Cerebellar cortex (tissue), 1 donor: ENCODE data around the gene EMX1.
A peak's percentile ranks its signal among the peaks of the same experiment; 100 is the strongest.

Source experiments
- DNase-seq: peaks from one replicate; pipeline ENCODE4 v3.0.0-alpha.2; 2015; ENCODE audit warnings: low spot score

EMX1 gene

DNA sequence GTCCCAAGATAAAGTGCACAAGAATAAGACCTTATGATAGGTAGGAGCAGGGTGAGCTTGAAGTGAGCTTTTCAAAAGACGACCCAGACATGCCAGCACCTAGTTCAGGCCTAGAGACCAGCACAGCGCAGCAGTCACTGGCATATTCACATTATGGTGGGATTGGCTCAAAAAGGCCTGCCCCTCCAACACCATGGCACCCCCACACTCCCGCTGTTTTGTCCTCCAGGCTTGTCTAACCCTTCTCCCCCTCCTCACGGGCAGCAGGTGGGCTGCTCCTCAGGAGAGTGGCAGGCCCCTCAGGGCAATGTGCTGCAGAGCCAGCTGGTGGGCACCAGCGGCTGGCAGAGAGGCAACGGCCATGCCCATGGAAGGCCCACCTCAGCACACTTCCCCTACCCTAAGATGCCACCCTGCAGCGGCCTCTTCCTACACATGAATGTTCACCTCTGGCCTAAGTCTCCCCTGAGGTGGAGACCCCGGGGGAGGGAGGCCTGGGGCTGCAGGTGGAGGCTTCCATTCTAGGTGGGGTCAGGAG lies 25.6 kb downstream of the EMX1 start:
- no peak for DNase-seq

DNA sequence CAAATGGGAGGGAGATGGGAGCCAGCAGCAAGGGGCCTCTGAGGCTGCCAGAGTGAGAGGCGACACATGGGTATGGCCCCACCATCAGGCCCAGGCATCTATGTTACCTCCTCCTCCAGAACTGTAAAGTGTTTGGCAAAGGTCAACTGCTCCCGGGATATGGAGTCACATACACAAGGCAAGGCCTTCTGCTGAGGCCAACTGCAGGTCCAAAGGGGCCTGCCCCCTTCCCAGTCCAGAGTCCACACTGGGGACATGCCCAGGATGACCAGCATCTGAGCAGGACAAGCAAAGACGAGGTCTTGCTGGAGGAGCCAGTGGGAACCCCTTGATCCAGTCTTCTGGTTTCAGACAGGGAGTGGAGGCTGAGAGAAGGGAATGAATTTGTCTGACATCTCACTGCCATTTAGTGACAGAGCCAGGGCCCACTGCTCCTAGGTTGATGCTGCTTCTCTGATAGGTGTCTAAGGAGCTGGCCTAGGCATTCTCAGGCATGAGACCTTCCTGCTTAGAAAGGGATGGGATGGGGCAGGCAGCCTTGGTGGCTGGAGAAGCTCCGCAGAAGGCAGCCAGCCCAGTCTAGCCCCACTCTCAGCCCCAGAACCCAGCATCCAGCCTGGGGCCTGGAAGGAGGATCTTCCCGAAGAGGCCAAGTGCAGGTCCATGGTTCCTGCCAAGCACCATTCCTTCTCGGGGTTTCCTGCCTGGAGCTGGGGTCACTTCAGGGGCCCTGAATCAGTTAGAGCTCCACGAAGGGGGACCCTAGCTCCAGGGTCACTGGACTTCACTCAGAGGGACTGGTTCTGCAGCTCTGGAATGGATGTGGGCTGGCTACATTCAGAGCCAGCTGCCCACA lies 26.4 kb downstream of the EMX1 start:
- no peak for DNase-seq

GRCh38 chr2:72944804-72945449 lies 27.6 kb downstream of the EMX1 start:
- no peak for DNase-seq

DNA sequence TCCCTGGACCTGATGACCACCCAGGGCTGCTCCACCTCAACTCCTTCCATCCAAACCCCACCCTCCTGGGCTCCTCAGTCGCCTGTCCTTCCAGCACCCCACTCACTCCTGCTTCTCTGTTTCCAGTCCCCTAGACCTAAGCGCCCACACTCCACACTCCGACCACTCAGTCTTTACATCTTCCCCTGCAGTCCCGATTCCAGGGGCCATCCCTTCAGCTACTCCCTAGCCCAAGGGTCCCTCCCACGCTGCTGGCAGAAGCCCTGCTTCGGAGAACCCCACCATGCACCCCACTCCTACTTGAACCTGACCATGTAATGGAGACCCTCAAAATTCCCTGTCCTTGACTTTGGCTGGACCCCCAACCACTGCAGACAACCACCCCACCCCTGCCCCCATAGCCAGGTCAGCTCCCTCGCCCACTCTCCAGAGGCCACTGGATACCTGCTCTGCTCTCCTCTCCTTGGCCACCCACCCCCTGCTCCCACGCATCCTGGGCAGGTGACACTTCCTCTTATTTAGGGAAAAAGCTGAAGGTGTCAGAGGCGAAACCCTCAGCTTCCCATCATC lies 28.2 kb downstream of the EMX1 start:
- DNase-seq, result no peak

DNA sequence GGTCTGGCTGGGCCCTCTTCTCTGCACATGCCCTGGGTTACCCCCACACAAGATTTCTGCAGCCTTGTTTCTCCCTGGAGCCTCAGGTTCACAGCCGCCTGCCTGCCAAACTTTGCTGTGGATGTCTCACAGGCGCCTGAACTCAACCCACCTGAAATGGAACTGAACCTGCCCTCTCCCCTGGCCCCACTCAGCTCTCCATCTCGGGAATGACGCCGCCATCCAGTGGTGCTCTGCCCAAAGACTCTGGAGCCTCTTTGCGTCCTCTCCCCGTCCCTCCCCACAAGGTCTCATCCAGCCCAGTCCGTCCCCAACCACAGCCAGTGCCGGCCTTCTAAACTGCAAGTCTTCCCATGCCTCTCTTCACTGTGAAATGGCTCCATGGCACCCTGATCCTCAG lies 29.1 kb downstream of the EMX1 start:
- DNase-seq, result no peak

DNA sequence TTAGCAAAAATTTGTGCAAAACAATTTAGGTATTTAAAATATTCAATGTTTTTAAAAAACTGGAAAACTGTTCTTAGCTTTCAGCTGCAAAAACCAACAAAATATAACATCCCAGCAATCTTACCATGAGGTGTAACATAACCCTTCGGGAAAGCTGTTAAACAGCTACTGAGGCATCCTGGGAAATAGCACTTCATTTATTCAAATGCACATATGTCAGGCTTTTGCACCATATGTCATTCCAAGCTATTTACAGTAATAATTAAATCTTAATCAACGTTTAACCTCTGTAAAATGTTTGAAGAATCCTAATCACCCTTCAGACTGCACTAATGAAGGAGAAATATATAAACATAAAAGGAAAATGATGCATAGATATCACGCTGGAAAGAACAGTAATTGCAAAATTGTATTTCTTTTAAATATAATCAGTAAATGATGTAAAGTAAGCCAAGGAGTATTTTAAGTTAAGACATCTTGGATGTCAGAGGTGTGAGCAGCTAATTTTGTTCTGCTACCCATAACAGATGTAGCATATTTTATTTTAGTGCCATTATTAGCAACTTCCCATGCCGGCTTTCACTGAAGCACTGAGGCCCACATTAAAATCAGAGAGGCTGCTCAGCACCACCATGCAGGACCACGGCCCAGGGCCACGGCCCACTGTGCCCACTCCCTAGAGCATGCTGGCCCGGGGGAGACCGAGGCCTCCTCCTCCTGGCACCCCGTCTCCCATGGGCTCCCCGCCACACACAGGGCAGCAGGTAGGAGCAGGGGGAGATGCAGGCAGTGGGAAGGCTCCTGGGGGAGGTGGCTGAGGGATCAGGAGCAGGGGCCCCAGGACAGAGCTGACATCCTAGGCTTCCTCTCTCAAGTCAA lies 30.9 kb downstream of the EMX1 start:
- DNase-seq, result no peak

GRCh38 chr2:72949045-72949444 lies 31.7 kb downstream of the EMX1 start:
- DNase-seq, result no peak

DNA sequence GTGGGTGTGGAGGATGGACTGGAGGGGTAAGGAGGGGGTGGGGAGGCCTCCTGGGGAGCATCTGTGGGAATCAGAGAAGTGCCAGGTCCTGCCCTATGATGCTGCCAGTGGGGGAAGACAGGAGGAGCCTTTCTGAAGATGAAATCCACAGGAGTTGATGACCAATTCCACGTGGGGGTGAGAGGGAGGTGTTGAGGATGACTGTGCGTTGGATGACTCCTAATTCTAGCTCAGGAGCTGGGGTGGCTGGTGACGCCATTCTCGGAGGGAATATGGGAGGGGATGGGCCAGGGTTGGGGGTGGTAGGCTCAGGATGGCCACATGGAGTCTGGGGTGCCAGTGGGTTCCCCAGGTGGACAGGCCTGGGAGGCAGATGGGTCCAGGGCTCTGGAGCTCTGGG lies 32.3 kb downstream of the EMX1 start:
- no peak for DNase-seq

GRCh38 chr2:72950558-72951255 lies 33.4 kb downstream of the EMX1 start:
- DNase-seq, result no peak

DNA sequence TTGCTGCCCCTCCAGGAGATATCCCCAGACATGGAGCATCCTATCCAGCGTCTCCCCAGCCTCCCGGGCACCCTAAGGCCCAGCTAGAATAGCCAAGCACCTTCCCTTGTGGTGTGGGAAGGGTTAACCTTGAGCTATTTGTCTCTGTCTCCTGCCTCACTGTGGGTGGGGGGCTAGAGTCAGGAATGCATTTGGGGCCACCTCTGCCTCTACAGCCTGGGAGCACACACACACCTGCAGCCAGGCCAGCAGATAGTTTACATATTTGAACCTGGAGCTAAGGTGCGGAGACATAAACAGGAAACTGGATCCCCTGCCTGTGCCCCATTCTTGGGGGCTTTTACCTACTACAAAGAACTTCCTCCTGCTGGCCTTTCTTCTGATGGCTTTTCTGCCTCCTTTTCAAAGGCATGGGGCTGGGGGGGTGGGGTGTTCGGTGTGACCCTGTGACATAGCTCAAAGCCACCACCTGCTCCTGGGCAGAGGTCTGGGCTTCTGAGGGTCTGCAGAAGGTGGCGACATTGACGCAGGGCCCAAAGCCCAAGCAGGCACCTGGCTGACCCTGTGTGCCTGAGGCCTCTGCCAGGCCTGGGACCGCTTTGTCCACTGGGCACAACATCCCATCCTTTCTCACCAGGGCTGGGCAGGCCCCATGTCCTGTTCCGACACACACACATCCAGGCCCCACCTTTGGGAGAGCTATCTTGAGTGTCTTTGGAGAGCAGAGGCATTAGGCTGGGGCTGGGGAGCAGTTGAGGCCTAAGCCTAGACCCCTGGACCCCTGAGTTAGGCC lies 34.2 kb downstream of the EMX1 start:
- DNase-seq, result no peak

DNA sequence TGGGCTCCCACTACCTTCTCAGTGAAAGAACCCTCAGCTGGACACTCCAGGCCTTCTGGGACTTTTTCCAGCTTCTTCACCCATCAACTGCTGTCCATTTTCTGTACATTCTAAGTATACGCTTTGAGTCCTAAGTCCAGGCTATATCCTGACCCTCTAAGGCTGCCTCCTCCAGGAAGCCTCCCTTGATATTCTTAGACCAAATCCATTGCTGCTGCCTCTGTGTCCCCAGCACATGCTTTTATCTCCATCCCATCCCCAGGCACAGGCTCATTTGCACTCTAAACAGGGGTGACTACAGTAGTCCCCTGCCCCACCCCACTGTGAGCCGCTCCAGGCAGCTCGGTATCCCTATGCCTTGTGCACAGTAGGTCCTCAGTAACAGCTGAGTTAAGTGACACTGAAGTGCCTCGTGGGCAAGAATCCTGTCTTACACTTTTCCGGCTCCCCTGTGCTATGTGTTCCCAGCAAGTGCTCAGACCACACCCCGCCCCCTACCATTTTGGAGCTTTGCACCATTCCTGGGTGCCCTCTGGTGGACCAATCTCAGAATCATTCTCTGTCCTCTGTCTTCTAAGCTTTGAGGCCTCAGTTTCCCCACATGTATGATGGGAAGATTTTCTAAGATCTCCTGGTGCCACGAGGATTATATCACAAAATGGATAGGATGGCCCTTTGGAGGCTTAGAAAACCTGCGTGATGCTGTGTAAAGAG lies 34.9 kb downstream of the EMX1 start:
- no peak for DNase-seq

DNA sequence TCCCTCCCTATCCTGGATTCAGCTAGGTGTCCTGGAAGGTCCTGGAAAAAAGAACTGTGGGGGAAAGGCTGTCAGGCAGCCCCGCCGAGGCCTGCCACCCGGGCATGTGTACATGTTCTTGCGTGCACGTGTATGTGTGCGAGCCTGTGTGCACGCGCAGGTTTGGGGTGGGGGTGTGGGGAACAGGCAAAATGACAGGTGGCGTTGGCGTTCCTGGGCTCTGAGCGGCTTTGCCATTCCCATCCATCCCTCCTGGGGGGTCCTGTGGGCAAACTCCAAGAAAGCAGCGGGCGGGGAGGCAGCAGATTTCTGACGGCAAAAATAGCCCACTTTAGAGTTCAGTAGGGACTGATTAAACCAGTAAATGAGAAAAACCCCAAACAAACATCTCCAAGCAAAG lies 35.6 kb downstream of the EMX1 start:
- DNase-seq, result peak; percentile 48

DNA sequence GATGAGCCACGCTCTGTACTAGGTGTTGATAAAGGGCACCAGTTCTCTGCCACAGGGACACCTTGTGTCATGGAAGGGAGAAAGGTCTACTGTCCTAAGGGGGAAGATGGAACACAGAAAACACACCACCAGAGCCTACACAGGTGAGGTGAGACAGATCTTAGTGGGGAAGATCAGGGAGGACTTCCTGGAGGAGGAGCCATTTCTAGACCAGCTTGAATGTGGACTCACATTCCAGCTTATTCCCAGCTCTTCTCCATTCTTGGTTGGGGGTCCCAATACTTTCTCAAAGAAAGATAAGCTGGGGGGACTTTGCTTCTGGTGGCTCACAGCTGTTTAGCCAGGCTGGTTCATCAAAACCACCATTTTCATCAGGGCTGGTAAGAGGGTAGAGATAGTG lies 36.2 kb downstream of the EMX1 start:
- DNase-seq, result no peak

GRCh38 chr2:72953976-72954375 lies 36.7 kb downstream of the EMX1 start:
- no peak for DNase-seq

DNA sequence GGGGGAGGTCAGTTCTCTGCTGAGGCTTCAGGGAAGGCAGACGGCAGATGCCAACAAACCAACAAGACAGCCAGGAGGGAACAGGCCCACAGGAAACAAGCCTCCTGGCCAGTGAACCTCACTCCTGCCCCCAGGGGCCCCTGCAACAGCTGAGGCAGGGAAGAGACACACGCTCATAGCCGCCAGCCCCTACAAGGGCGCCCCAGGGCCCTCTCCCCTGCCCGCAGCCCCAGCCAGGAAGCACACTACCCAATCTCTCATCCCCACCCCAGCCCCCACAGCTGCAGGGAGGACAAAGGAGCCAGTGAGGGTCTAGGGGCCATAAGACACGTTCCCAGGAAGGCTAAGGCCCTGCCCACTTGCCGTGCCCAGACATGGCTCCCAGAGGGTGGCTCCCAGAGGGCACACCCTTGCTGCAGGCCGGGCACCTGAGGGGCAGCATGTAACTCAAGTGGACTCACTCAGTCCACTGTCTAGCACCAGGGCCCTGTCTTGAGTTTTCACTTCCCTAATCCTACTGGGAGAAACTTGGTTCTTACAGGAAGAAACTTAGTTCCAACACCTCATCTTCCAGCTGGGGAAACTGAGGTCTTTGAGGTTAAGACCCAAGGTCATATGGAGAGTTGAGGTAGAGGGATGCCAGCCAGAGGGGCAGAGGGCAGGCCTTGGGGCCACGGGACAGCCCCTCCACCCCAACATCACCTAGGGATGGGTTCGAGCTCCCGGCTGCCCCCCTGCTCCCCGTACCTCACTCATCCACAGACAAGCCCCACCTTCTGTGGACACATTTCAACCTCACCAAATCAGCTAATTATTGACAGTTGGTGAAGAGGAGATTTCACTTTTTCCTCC lies 37.3 kb downstream of the EMX1 start:
- DNase-seq, result no peak

DNA sequence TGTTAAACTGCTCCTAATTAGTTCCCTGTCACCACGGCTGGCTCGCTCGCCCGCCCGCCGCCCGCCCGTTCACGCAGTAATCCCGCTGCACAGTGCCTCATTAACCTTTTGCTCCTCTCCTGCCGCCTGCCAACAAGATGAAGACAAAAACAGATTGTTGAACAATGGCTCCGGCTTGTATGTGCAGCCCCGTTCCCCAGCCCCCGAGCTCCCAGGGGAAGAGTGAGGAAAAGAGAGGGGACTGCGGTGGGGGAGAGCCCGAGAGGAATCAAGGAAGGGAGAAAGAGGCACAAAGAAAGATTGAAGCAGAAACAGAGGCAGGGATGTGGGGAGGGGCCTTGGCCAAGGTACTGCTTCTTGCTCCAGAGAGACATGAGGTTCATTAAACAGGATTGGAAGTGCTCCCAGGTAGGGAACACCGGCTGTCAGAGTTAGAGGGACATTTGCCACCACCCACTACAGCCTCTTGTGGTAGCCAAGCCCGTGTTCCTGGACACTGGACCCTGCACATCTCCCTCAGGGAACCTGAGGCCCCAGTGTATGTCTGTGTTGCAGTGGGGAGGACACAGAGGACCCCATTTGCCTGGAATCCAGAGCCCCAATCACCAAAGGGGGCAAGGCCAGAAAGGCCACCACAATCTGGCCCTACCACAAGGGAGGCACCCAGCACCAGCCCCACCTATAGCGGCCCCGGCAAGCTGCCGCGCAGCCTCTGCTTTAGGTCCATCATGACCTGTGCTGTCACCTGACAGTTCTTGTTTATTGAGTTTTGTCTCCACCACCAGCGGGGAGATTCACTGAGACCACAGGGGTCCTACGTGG lies 38.1 kb downstream of the EMX1 start:
- DNase-seq, result peak; percentile 80

DNA sequence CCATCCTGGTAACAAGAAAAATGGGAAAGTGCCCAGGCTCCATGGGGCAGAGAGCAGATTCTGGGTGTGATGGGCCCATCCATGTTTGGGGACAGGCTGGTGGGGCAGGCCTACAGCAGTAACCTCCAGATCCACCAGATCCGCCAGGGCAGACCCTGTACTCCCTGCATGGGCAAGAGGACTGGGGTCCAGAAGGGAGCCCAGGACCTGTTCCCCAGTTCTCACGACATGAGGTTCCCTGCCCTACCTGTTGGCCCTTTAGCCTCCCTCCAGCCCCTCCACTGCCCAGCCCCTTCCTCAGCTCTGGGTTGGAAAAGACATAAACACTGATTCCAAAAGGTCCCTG lies 38.7 kb downstream of the EMX1 start:
- DNase-seq, result no peak

DNA sequence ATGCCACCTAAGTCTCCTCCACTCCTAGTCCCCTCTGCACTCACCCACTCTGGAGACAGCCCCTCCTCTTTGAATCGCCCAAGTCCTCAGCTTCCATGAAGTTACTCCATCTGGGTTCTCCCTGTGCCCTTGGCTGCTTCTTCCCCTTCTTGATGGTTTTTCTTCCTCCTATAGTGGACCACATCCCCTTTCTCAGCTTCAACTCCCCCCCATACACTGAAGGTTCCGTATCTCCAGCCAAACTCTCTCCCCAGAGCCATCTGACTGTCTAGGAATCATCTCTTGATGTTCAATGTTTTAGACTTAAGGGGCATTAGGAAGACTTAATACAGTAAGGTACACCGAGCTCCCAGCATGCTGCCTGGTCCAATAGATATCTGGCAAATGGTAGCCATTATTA lies 39.6 kb downstream of the EMX1 start:
- no peak for DNase-seq
